ENCODE data around the gene PCSK6.

The PCSK6 gene

GRCh38 chr15:101498717-101499480 lies 9.4 kb upstream of the PCSK6 start:
- DNase-seq = no peak

GRCh38 chr15:101498076-101498716 lies 8.7 kb upstream of the PCSK6 start:
- DNase-seq = no peak

GRCh38 chr15:101497484-101498034 lies 8.1 kb upstream of the PCSK6 start:
- DNase-seq = no peak

- no peak for DNase-seq
Measured at GRCh38 chr15:101497017-101497416, 7.5 kb upstream of the PCSK6 start.

GRCh38 chr15:101496198-101496986 lies 6.9 kb upstream of the PCSK6 start:
- DNase-seq = no peak

- no peak for DNase-seq
Measured at GRCh38 chr15:101495334-101496197, 6.1 kb upstream of the PCSK6 start.

GRCh38 chr15:101494251-101494796 lies 4.8 kb upstream of the PCSK6 start:
- no peak for DNase-seq

GRCh38 chr15:101492766-101493692 lies 3.5 kb upstream of the PCSK6 start:
- no peak for DNase-seq

- DNase-seq = peak; percentile 48
Measured at GRCh38 chr15:101491734-101492640, 2.5 kb upstream of the PCSK6 start.

- DNase-seq = no peak
Measured at GRCh38 chr15:101490922-101491733, 1.6 kb upstream of the PCSK6 start.

- no peak for DNase-seq
Measured at GRCh38 chr15:101490408-101490891, 943 bp upstream of the PCSK6 start.

GRCh38 chr15:101489237-101489598 lies 289 bp downstream of the PCSK6 start:
- peak; percentile 61 for DNase-seq

- DNase-seq = peak; percentile 20
Measured at GRCh38 chr15:101488300-101489164, 975 bp downstream of the PCSK6 start.

GRCh38 chr15:101486696-101487459 lies 2.6 kb downstream of the PCSK6 start:
- DNase-seq = peak; percentile 19

- no peak for DNase-seq
Measured at GRCh38 chr15:101483462-101483861, 6.0 kb downstream of the PCSK6 start.

GRCh38 chr15:101482526-101483371 lies 6.8 kb downstream of the PCSK6 start:
- no peak for DNase-seq
